HEK293 (cell line): ENCODE measurements around the gene PDRG1.

Experiments used
- EGR2 ChIP-seq: fragments of 450-650 bp; formaldehyde crosslinking; IDR thresholded peaks from 2 replicates; pipeline ENCODE4 v1.5.1; 2016; ENCODE audit warnings: low read depth, missing biosample characterization, missing genetic modification characterization
- HOXC10 ChIP-seq: sonication (generic); formaldehyde crosslinking; IDR thresholded peaks from 2 replicates; pipeline ENCODE4 v1.8.1; 2023; ENCODE audit warnings: mild to moderate bottlenecking, missing genetic modification reagents
- MYNN ChIP-seq: fragments of 450-650 bp; formaldehyde crosslinking; IDR thresholded peaks from 2 replicates; pipeline ENCODE4 v1.5.1; 2016; ENCODE audit warnings: missing biosample characterization, missing genetic modification characterization, borderline replicate concordance
- OSR2 ChIP-seq: fragments of 450-650 bp; formaldehyde crosslinking; IDR thresholded peaks from 2 replicates; pipeline ENCODE4 v1.5.1; 2016; ENCODE audit warnings: missing biosample characterization, missing genetic modification characterization
- PBX3 ChIP-seq: sonication (generic); formaldehyde crosslinking; IDR thresholded peaks from 2 replicates; pipeline ENCODE4 v1.8.1; 2022; ENCODE audit warnings: mild to moderate bottlenecking, moderate library complexity, missing genetic modification reagents
- TSHZ1 ChIP-seq: fragments of 450-650 bp; formaldehyde crosslinking; IDR thresholded peaks from 2 replicates; pipeline ENCODE4 v1.5.1; 2016; ENCODE audit warnings: missing biosample characterization, missing genetic modification characterization, borderline replicate concordance
- YY2 ChIP-seq: fragments of 450-650 bp; formaldehyde crosslinking; IDR thresholded peaks from 2 replicates; pipeline ENCODE4 v1.5.1; 2016; ENCODE audit warnings: missing biosample characterization, missing genetic modification characterization
- ZBTB17 ChIP-seq: fragments of 450-650 bp; formaldehyde crosslinking; IDR thresholded peaks from 2 replicates; pipeline ENCODE4 v1.5.1; 2016; ENCODE audit warnings: missing biosample characterization, missing genetic modification characterization
- ZBTB21 ChIP-seq: fragments of 450-650 bp; formaldehyde crosslinking; IDR thresholded peaks from 2 replicates; pipeline ENCODE4 v1.5.1; 2017; ENCODE audit warnings: missing biosample characterization, missing genetic modification characterization
- ZBTB8A ChIP-seq: fragments of 450-650 bp; formaldehyde crosslinking; IDR thresholded peaks from 2 replicates; pipeline ENCODE4 v1.5.1; 2016; ENCODE audit warnings: missing biosample characterization, missing genetic modification characterization
- ZNF10 ChIP-seq: fragments of 450-650 bp; formaldehyde crosslinking; IDR thresholded peaks from 2 replicates; pipeline ENCODE4 v1.5.1; 2017; ENCODE audit warnings: missing biosample characterization, missing genetic modification characterization
- ZNF121 ChIP-seq: fragments of 450-650 bp; formaldehyde crosslinking; IDR thresholded peaks from 2 replicates; pipeline ENCODE4 v1.5.1; 2016; ENCODE audit warnings: missing biosample characterization, missing genetic modification characterization
- ZNF221 ChIP-seq: fragments of 450-650 bp; formaldehyde crosslinking; IDR thresholded peaks from 2 replicates; pipeline ENCODE4 v1.5.1; 2017; ENCODE audit warnings: missing biosample characterization, missing genetic modification characterization, borderline replicate concordance
- ZNF521 ChIP-seq: fragments of 450-650 bp; formaldehyde crosslinking; IDR thresholded peaks from 2 replicates; pipeline ENCODE4 v1.5.1; 2017; ENCODE audit warnings: missing biosample characterization, mild to moderate bottlenecking, missing genetic modification characterization
- ZNF549 ChIP-seq: fragments of 450-650 bp; IDR thresholded peaks from 2 replicates; pipeline ENCODE4 v1.5.1; 2018; ENCODE audit warnings: missing biosample characterization, missing genetic modification characterization, mild to moderate bottlenecking, inconsistent platforms, moderate library complexity
- ZNF555 ChIP-seq: fragments of 450-650 bp; formaldehyde crosslinking; conservative IDR thresholded peaks from 2 replicates; pipeline ENCODE4 v1.5.1; 2017; ENCODE audit warnings: missing biosample characterization, mild to moderate bottlenecking, missing genetic modification characterization, inconsistent platforms
- ZNF600 ChIP-seq: fragments of 450-650 bp; formaldehyde crosslinking; IDR thresholded peaks from 2 replicates; pipeline ENCODE4 v1.5.1; 2016; ENCODE audit warnings: missing biosample characterization, missing genetic modification characterization
- ZNF610 ChIP-seq: fragments of 450-650 bp; formaldehyde crosslinking; IDR thresholded peaks from 2 replicates; pipeline ENCODE4 v1.5.1; 2016; ENCODE audit warnings: missing biosample characterization, missing genetic modification characterization, borderline replicate concordance
- ZNF654 ChIP-seq: fragments of 450-650 bp; formaldehyde crosslinking; IDR thresholded peaks from 2 replicates; pipeline ENCODE4 v1.5.1; 2016; ENCODE audit warnings: low read depth, missing biosample characterization, missing genetic modification characterization
- ZNF76 ChIP-seq: fragments of 450-650 bp; formaldehyde crosslinking; IDR thresholded peaks from 2 replicates; pipeline ENCODE4; 2016; ENCODE audit warnings: low read depth, missing biosample characterization, missing genetic modification characterization, borderline replicate concordance
- ZNF777 ChIP-seq: fragments of 450-650 bp; formaldehyde crosslinking; IDR thresholded peaks from 2 replicates; pipeline ENCODE4 v1.5.1; 2017; ENCODE audit warnings: missing biosample characterization, missing genetic modification characterization, borderline replicate concordance
- TF ChIP-seq, protein P1 (sequence below): fragments of 450-650 bp; formaldehyde crosslinking; optimal IDR thresholded peaks from 2 replicates; pipeline ENCODE3; 2016; ENCODE audit warnings: missing biosample characterization, mild to moderate bottlenecking, missing genetic modification characterization
- TF ChIP-seq, protein P2 (sequence below): fragments of 450-650 bp; formaldehyde crosslinking; IDR thresholded peaks from 2 replicates; pipeline ENCODE4 v1.5.1; 2016; ENCODE audit warnings: missing biosample characterization, missing genetic modification characterization
- TF ChIP-seq, protein P3 (sequence below): fragments of 450-650 bp; formaldehyde crosslinking; IDR thresholded peaks from 2 replicates; pipeline ENCODE4 v1.5.1; 2016; ENCODE audit warnings: missing biosample characterization, missing genetic modification characterization
- TF ChIP-seq, protein P4 (sequence below): fragments of 450-650 bp; formaldehyde crosslinking; IDR thresholded peaks from 2 replicates; pipeline ENCODE4 v1.5.1; 2016; ENCODE audit warnings: missing biosample characterization, missing genetic modification characterization
- TF ChIP-seq, protein P5 (sequence below): fragments of 450-650 bp; formaldehyde crosslinking; IDR thresholded peaks from 2 replicates; pipeline ENCODE4 v1.5.1; 2016; ENCODE audit warnings: missing biosample characterization, missing genetic modification characterization

Gene PDRG1

GRCh38 chr20:31968291-31969126 lies 16.7 kb upstream of the PDRG1 start (continued):
- TF ChIP-seq TSHZ1 (tag by site-specific recombination) (no peak), HOXC10 (peak; percentile 100), ZBTB21 (tag by site-specific recombination) (no peak), ZNF555 (tag by site-specific recombination) (no peak), ZNF221 (tag by site-specific recombination) (no peak), ZNF654 (no peak), ZNF610 (tag by site-specific recombination) (no peak), ZNF600 (tag by site-specific recombination) (peak; percentile 83), ZNF76 (tag by site-specific recombination) (0 out of 2 replicates have a peak, but pooled peaks have one; percentile 16), YY2 (peak; percentile 70), ZBTB17 (peak; percentile 53), PBX3 (CRISPR knock-in tag) (peak; percentile 100), ZNF121 (tag by site-specific recombination) (no peak), EGR2 (tag by site-specific recombination) (no peak), OSR2 (no peak), ZNF521 (tag by site-specific recombination) (no peak), ZNF549 (tag by site-specific recombination) (no peak), ZBTB8A (tag by site-specific recombination) (peak; percentile 88), ZNF10 (tag by site-specific recombination) (no peak), ZNF777 (tag by site-specific recombination) (0 out of 2 replicates have a peak, but pooled peaks have one; percentile 16), MYNN (tag by site-specific recombination) (no peak)
- TF ChIP-seq, protein P1, sequence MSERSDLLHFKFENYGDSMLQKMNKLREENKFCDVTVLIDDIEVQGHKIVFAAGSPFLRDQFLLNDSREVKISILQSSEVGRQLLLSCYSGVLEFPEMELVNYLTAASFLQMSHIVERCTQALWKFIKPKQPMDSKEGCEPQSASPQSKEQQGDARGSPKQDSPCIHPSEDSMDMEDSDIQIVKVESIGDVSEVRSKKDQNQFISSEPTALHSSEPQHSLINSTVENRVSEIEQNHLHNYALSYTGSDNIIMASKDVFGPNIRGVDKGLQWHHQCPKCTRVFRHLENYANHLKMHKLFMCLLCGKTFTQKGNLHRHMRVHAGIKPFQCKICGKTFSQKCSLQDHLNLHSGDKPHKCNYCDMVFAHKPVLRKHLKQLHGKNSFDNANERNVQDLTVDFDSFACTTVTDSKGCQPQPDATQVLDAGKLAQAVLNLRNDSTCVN (tag by site-specific recombination), result peak; percentile 57
- TF ChIP-seq, protein P2, sequence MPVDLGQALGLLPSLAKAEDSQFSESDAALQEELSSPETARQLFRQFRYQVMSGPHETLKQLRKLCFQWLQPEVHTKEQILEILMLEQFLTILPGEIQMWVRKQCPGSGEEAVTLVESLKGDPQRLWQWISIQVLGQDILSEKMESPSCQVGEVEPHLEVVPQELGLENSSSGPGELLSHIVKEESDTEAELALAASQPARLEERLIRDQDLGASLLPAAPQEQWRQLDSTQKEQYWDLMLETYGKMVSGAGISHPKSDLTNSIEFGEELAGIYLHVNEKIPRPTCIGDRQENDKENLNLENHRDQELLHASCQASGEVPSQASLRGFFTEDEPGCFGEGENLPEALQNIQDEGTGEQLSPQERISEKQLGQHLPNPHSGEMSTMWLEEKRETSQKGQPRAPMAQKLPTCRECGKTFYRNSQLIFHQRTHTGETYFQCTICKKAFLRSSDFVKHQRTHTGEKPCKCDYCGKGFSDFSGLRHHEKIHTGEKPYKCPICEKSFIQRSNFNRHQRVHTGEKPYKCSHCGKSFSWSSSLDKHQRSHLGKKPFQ (tag by site-specific recombination), result no peak
- TF ChIP-seq, protein P3, sequence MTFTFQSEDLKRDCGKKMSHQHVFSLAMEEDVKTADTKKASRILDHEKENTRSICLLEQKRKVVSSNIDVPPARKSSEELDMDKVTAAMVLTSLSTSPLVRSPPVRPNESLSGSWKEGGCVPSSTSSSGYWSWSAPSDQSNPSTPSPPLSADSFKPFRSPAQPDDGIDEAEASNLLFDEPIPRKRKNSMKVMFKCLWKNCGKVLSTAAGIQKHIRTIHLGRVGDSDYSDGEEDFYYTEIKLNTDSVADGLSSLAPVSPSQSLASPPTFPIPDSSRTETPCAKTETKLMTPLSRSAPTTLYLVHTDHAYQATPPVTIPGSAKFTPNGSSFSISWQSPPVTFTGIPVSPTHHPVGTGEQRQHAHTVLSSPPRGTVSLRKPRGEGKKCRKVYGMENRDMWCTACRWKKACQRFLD (tag by site-specific recombination), result peak; percentile 81
- TF ChIP-seq, protein P4, sequence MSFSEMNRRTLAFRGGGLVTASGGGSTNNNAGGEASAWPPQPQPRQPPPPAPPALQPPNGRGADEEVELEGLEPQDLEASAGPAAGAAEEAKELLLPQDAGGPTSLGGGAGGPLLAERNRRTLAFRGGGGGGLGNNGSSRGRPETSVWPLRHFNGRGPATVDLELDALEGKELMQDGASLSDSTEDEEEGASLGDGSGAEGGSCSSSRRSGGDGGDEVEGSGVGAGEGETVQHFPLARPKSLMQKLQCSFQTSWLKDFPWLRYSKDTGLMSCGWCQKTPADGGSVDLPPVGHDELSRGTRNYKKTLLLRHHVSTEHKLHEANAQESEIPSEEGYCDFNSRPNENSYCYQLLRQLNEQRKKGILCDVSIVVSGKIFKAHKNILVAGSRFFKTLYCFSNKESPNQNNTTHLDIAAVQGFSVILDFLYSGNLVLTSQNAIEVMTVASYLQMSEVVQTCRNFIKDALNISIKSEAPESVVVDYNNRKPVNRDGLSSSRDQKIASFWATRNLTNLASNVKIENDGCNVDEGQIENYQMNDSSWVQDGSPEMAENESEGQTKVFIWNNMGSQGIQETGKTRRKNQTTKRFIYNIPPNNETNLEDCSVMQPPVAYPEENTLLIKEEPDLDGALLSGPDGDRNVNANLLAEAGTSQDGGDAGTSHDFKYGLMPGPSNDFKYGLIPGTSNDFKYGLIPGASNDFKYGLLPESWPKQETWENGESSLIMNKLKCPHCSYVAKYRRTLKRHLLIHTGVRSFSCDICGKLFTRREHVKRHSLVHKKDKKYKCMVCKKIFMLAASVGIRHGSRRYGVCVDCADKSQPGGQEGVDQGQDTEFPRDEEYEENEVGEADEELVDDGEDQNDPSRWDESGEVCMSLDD, result peak; percentile 54; the same call in 1 of the 2 replicates
- TF ChIP-seq, protein P5, sequence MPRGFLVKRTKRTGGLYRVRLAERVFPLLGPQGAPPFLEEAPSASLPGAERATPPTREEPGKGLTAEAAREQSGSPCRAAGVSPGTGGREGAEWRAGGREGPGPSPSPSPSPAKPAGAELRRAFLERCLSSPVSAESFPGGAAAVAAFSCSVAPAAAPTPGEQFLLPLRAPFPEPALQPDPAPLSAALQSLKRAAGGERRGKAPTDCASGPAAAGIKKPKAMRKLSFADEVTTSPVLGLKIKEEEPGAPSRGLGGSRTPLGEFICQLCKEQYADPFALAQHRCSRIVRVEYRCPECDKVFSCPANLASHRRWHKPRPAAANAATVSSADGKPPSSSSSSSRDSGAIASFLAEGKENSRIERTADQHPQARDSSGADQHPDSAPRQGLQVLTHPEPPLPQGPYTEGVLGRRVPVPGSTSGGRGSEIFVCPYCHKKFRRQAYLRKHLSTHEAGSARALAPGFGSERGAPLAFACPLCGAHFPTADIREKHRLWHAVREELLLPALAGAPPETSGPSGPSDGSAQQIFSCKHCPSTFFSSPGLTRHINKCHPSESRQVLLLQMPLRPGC (tag by site-specific recombination), result peak; percentile 62; the same call in 1 of the 2 replicates
